Measurements from ENCODE around the gene MLC1.

MLC1 gene

DNA sequence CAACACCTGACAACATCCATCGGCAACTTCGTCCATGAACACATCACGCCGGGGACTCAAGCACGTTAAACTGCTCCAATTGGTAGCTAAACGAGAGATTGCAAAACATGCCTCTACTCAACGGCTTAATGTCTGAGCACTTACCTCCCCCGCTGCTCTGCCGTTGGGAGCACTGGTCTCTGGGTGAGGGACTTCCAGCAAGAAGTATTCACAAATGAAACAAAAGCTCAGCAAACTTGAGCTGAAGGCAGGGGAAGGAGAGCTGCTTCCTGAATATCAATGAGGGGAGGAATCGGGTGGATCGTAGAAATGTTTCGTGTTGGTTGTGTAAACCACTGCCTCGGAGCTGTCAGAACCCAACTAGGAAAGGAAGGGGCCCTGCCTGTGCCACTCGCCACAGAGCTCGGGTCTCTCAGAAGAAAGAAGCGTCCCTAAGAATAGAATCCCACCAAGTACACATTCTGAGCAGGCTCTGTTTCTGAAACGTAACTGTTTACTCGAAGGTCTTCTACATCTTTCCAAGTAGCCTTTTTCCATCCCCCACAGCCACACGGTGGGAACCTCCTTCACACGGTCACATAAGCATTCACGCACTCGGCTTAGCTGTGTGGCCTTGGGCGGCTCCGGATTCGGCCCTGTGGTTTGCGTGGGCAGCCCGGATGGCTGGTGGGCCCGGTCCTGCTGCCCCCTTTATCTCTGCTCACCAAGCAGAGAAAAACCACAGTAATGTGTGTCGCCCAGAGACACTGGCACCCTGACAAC is at the start of gene MLC1:
Gene MLC1, minus strand, starts transcription at position 216 of the 762 bp plus-strand sequence. CDS start 524 bp downstream, outside the sequence.
- ATAC-seq, result no peak
- TF ChIP-seq, protein P1, sequence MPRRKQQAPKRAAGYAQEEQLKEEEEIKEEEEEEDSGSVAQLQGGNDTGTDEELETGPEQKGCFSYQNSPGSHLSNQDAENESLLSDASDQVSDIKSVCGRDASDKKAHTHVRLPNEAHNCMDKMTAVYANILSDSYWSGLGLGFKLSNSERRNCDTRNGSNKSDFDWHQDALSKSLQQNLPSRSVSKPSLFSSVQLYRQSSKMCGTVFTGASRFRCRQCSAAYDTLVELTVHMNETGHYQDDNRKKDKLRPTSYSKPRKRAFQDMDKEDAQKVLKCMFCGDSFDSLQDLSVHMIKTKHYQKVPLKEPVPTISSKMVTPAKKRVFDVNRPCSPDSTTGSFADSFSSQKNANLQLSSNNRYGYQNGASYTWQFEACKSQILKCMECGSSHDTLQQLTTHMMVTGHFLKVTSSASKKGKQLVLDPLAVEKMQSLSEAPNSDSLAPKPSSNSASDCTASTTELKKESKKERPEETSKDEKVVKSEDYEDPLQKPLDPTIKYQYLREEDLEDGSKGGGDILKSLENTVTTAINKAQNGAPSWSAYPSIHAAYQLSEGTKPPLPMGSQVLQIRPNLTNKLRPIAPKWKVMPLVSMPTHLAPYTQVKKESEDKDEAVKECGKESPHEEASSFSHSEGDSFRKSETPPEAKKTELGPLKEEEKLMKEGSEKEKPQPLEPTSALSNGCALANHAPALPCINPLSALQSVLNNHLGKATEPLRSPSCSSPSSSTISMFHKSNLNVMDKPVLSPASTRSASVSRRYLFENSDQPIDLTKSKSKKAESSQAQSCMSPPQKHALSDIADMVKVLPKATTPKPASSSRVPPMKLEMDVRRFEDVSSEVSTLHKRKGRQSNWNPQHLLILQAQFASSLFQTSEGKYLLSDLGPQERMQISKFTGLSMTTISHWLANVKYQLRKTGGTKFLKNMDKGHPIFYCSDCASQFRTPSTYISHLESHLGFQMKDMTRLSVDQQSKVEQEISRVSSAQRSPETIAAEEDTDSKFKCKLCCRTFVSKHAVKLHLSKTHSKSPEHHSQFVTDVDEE (CRISPR knock-in tag; IDR thresholded peaks at IDR 0.05), result no peak
- no peak for TF ChIP-seq SNAI2 (CRISPR knock-in tag; IDR thresholded peaks at IDR 0.05)
- no peak for TF ChIP-seq OSR1 (CRISPR knock-in tag; IDR thresholded peaks at IDR 0.05)
- TF ChIP-seq ZNF70 (CRISPR knock-in tag; IDR thresholded peaks at IDR 0.05), result no peak
- TF ChIP-seq PPARA (CRISPR knock-in tag; IDR thresholded peaks at IDR 0.05; ENCODE audit: borderline replicate concordance), result no peak
- no peak for TF ChIP-seq TCF4 (CRISPR knock-in tag; IDR thresholded peaks at IDR 0.05; ENCODE audit: borderline replicate concordance)
- TF ChIP-seq, protein P2, sequence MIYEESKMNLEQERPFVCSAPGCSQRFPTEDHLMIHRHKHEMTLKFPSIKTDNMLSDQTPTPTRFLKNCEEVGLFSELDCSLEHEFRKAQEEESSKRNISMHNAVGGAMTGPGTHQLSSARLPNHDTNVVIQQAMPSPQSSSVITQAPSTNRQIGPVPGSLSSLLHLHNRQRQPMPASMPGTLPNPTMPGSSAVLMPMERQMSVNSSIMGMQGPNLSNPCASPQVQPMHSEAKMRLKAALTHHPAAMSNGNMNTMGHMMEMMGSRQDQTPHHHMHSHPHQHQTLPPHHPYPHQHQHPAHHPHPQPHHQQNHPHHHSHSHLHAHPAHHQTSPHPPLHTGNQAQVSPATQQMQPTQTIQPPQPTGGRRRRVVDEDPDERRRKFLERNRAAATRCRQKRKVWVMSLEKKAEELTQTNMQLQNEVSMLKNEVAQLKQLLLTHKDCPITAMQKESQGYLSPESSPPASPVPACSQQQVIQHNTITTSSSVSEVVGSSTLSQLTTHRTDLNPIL (CRISPR knock-in tag; IDR thresholded peaks at IDR 0.05; ENCODE audit: low read depth), result no peak
- no peak for TF ChIP-seq ZNF8 (CRISPR knock-in tag; IDR thresholded peaks at IDR 0.05)
- TF ChIP-seq TOX (CRISPR knock-in tag; IDR thresholded peaks at IDR 0.05; ENCODE audit: borderline replicate concordance), result no peak
- TF ChIP-seq ZC3H10 (CRISPR knock-in tag; IDR thresholded peaks at IDR 0.05), result no peak
- TF ChIP-seq, protein P3, sequence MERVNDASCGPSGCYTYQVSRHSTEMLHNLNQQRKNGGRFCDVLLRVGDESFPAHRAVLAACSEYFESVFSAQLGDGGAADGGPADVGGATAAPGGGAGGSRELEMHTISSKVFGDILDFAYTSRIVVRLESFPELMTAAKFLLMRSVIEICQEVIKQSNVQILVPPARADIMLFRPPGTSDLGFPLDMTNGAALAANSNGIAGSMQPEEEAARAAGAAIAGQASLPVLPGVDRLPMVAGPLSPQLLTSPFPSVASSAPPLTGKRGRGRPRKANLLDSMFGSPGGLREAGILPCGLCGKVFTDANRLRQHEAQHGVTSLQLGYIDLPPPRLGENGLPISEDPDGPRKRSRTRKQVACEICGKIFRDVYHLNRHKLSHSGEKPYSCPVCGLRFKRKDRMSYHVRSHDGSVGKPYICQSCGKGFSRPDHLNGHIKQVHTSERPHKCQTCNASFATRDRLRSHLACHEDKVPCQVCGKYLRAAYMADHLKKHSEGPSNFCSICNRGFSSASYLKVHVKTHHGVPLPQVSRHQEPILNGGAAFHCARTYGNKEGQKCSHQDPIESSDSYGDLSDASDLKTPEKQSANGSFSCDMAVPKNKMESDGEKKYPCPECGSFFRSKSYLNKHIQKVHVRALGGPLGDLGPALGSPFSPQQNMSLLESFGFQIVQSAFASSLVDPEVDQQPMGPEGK (CRISPR knock-in tag; IDR thresholded peaks at IDR 0.05; ENCODE audit: borderline replicate concordance), result no peak
- no peak for TF ChIP-seq RARB (CRISPR knock-in tag; IDR thresholded peaks at IDR 0.05)
- no peak for TF ChIP-seq ZFP30 (CRISPR knock-in tag; IDR thresholded peaks at IDR 0.05)
- TF ChIP-seq, protein P4, sequence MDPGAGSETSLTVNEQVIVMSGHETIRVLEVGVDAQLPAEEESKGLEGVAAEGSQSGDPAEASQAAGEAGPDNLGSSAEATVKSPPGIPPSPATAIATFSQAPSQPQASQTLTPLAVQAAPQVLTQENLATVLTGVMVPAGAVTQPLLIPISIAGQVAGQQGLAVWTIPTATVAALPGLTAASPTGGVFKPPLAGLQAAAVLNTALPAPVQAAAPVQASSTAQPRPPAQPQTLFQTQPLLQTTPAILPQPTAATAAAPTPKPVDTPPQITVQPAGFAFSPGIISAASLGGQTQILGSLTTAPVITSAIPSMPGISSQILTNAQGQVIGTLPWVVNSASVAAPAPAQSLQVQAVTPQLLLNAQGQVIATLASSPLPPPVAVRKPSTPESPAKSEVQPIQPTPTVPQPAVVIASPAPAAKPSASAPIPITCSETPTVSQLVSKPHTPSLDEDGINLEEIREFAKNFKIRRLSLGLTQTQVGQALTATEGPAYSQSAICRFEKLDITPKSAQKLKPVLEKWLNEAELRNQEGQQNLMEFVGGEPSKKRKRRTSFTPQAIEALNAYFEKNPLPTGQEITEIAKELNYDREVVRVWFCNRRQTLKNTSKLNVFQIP (CRISPR knock-in tag; IDR thresholded peaks at IDR 0.05; ENCODE audit: borderline replicate concordance, low read depth), result no peak
- no peak for TF ChIP-seq GLIS3 (CRISPR knock-in tag; IDR thresholded peaks at IDR 0.05)
- no peak for TF ChIP-seq ISL1 (CRISPR knock-in tag; IDR thresholded peaks at IDR 0.05)
- TF ChIP-seq, protein P5, sequence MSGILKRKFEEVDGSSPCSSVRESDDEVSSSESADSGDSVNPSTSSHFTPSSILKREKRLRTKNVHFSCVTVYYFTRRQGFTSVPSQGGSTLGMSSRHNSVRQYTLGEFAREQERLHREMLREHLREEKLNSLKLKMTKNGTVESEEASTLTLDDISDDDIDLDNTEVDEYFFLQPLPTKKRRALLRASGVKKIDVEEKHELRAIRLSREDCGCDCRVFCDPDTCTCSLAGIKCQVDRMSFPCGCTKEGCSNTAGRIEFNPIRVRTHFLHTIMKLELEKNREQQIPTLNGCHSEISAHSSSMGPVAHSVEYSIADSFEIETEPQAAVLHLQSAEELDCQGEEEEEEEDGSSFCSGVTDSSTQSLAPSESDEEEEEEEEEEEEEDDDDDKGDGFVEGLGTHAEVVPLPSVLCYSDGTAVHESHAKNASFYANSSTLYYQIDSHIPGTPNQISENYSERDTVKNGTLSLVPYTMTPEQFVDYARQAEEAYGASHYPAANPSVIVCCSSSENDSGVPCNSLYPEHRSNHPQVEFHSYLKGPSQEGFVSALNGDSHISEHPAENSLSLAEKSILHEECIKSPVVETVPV (CRISPR knock-in tag; IDR thresholded peaks at IDR 0.05), result no peak
- TF ChIP-seq CSDC2 (CRISPR knock-in tag; IDR thresholded peaks at IDR 0.05), result no peak

DNA sequence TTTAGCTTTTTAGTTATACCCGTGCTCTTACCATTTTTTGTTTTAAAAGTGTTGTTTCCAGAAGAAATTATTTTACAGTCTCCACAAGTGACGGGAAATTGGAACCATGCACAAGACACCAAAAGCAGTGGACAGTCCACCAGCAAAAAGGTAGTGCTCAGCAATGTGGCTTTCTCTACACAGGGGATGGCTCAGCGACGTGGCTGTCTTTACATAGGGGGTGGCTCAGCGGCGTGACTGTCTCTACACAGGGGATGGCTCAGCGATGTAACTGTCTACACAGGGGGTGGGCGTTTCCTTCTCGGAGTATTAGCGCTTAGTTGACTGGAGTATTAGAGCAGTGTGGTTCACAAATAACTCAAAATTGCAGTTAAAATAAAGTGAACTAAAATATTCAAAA is 49.3 kb upstream of the MLC1 start:
- no peak for TF ChIP-seq ZNF565 (CRISPR knock-in tag; conservative IDR thresholded peaks at IDR 0.05; ENCODE audit: low read depth)
- TF ChIP-seq BACH2 (CRISPR knock-in tag; IDR thresholded peaks at IDR 0.05; ENCODE audit: borderline replicate concordance), result no peak
- TF ChIP-seq, protein P3 (CRISPR knock-in tag; IDR thresholded peaks at IDR 0.05; ENCODE audit: borderline replicate concordance), result no peak
- TF ChIP-seq, protein P4 (CRISPR knock-in tag; IDR thresholded peaks at IDR 0.05; ENCODE audit: borderline replicate concordance, low read depth), result no peak
- TF ChIP-seq, protein P5 (CRISPR knock-in tag; IDR thresholded peaks at IDR 0.05), result no peak
- TF ChIP-seq TOX (CRISPR knock-in tag; IDR thresholded peaks at IDR 0.05; ENCODE audit: borderline replicate concordance), result no peak
- TF ChIP-seq ESRRG (CRISPR knock-in tag; IDR thresholded peaks at IDR 0.05), result no peak
- ATAC-seq, result no peak

Data from SK-N-SH treated with all-trans-retinoic acid at 6 μM for 48 hours (cell line).